Measurements from ENCODE around the gene CACHD1. TPM values are rescaled to one million over a fixed set of nuclear protein-coding genes. Genes with fewer than 3 reads are reported as not detected.

Gene CACHD1
- total and polyA plus RNA-seq, 12 donors, result 0.87 to 4.2 (median 2.4) TPM

DNA sequence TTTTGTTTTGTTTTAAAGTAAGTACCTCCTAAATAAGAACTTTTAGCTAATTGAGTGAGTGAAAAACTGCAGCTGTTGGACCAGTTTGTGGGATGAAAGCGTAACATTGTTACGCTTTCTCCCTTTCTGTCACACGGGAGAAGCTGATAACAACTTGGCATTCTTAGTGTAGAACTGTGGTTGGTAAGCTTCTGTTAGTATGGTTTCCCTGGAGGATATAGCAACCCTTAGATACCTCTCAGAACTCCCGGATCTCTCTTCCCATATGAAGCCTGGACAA is 98.2 kb downstream of the CACHD1 start:
- no peaks in the 10 kb centered on the region for H3K36me3 ChIP-seq
- H3K27me3 ChIP-seq, result no peaks in the 10 kb centered on the region
- intact Hi-C loops (cut with DNase I), result no loop called here
- TF ChIP-seq, protein P1, sequence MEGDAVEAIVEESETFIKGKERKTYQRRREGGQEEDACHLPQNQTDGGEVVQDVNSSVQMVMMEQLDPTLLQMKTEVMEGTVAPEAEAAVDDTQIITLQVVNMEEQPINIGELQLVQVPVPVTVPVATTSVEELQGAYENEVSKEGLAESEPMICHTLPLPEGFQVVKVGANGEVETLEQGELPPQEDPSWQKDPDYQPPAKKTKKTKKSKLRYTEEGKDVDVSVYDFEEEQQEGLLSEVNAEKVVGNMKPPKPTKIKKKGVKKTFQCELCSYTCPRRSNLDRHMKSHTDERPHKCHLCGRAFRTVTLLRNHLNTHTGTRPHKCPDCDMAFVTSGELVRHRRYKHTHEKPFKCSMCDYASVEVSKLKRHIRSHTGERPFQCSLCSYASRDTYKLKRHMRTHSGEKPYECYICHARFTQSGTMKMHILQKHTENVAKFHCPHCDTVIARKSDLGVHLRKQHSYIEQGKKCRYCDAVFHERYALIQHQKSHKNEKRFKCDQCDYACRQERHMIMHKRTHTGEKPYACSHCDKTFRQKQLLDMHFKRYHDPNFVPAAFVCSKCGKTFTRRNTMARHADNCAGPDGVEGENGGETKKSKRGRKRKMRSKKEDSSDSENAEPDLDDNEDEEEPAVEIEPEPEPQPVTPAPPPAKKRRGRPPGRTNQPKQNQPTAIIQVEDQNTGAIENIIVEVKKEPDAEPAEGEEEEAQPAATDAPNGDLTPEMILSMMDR (IDR thresholded peaks at IDR 0.05), result no peak
- H3K9me3 ChIP-seq, result peaks cover 0 to 7% (median 0%) of the 10 kb centered on the region in 11 donors
- DNase-seq, result no peak
- no peak overlapping the region for H3K27ac ChIP-seq
- H3K4me1 ChIP-seq, result peaks cover 0 to 5% (median 0%) of the 10 kb centered on the region in 9 donors
- 56 to 70% methylated on average over 4 of the region's 4 CpGs for WGBS, 2 donors
- ATAC-seq, result no peak
- no peak overlapping the region for H3K4me3 ChIP-seq

DNA sequence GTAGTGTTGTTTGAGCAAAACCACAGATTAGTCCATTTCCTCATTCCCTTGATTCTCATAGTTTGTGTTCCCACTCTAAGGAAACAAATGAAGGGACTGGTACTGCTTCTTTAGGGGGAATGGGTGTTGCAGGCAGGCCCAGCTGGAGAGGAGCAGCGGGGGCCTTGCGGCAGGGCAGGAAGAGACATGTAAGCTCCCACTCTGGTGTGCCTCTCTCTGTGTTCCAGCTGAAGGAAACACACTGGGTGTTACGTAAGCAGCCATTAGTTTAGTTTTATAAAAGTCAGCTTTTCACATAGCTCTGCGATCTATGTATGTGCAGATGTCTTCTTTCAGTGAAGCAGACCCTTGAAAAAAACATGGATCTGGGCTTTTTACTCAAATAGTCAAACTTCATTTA is 99.5 kb downstream of the CACHD1 start:
- Histone ChIP-seq H3K4me3 (no peak overlapping the region), H3K27me3 (no peaks in the 10 kb centered on the region), H3K27ac (no peak overlapping the region), H3K4me1 (peaks cover 0 to 5% (median 0%) of the 10 kb centered on the region in 9 donors), H3K36me3 (no peaks in the 10 kb centered on the region), H3K9me3 (no peaks in the 10 kb centered on the region)
- DNase-seq, result no peak
- peak in 1 of 8 donors; percentile 22 for ATAC-seq
- intact Hi-C loops (cut with DNase I), result no loop called here
- TF ChIP-seq, protein P1 (IDR thresholded peaks at IDR 0.05), result no peak
- WGBS, 2 donors, result 67 to 89% methylated on average over 4 of the region's 4 CpGs

DNA sequence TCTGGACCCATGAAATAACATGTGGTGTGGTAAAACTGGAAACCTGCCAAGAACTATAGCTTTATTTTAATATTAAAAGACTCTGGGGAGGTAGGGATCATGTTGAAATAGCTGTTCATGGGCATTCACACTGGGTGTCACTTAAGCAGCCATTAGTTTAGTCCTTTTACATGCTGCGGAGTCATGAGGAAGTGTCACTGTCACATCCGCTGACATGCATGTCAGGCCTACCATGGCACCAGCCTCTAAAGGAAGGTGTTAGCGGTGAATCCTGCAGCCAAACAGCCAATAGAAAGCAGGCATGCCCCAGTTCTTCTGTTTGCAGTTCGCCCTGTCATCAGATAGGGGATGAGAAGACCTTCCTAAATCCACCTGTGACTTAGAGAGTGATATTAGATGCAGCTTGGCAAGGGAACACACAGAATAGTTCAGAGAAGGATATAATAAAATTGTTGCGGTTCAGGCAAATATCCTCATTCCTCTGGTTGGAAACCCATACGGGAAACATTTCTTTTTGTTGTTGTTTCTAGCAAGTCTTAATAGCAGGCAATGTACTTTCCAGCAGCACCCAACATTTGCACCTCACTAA is 100.4 kb downstream of the CACHD1 start:
- no peaks in the 10 kb centered on the region for H3K27me3 ChIP-seq
- H3K36me3 ChIP-seq, result no peaks in the 10 kb centered on the region
- intact Hi-C loops (cut with DNase I), result no loop called here
- H3K4me1 ChIP-seq, result peaks cover 0 to 5% (median 0%) of the 10 kb centered on the region in 9 donors
- no peak overlapping the region for H3K27ac ChIP-seq
- H3K9me3 ChIP-seq, result no peaks in the 10 kb centered on the region
- 99% methylated on average over 6 of the region's 6 CpGs for WGBS, 2 donors
- DNase-seq (no peak), ATAC-seq (no peak)
- TF ChIP-seq, protein P1 (IDR thresholded peaks at IDR 0.05), result no peak
- no peak overlapping the region for H3K4me3 ChIP-seq

DNA sequence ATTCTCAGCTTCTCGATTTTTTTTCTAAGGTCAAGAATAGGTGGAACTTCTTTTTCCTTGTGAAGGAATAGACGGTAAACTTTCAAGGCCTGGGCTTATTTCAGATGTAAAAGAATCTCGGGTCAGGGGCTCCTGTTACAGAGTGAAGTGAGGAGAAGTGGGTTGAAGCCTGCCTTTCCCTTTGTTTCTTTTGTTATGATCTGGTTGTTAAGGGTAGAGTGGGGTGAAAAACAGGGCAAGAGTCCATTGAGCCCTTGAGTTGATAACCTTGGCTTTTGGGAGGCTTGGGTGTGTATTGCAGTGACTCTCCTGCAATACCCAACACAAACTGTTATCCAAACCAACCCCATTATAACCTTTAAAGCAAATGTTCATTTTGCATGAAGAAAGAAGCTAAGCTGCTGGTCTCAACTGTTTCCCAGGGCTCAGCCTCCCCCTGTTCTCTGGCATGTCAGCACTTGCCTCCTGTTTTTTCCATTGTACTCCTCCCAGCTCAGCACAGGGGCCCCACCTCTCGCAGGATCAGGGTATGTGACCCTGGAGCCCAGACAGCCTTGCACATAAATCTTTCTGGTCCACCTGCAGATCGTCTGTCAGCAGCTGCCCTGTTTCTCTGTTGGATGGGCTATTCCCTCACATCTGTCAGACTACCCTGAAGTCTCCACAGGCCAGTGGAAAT is 102.4 kb downstream of the CACHD1 start:
- TF ChIP-seq, protein P1 (IDR thresholded peaks at IDR 0.05), result no peak
- H3K4me1 ChIP-seq, result no peaks in the 10 kb centered on the region
- H3K27ac ChIP-seq, result no peak overlapping the region
- H3K36me3 ChIP-seq, result no peaks in the 10 kb centered on the region
- ATAC-seq (no peak), DNase-seq (no peak)
- no peaks in the 10 kb centered on the region for H3K27me3 ChIP-seq
- H3K4me3 ChIP-seq, result no peak overlapping the region
- H3K9me3 ChIP-seq, result no peaks in the 10 kb centered on the region
- 70 to 73% methylated on average over 5 of the region's 5 CpGs for WGBS, 2 donors
- intact Hi-C loops (cut with DNase I), result no loop called here
